Stimulated activated naive CD4-positive, alpha-beta T cell (primary cell): ENCODE data around the gene GABPA.
"Not testable (repeated sequence)": the region's sequence is repeated elsewhere in the genome, so short reads cannot be mapped to it uniquely, and the experiment has no call there.

ENCODE experiments used
- DNase-seq, 6 experiments: peaks; one replicate each; lab custom pipeline; 2025; lab: John Stamatoyannopoulos, UW

GABPA gene

DNA sequence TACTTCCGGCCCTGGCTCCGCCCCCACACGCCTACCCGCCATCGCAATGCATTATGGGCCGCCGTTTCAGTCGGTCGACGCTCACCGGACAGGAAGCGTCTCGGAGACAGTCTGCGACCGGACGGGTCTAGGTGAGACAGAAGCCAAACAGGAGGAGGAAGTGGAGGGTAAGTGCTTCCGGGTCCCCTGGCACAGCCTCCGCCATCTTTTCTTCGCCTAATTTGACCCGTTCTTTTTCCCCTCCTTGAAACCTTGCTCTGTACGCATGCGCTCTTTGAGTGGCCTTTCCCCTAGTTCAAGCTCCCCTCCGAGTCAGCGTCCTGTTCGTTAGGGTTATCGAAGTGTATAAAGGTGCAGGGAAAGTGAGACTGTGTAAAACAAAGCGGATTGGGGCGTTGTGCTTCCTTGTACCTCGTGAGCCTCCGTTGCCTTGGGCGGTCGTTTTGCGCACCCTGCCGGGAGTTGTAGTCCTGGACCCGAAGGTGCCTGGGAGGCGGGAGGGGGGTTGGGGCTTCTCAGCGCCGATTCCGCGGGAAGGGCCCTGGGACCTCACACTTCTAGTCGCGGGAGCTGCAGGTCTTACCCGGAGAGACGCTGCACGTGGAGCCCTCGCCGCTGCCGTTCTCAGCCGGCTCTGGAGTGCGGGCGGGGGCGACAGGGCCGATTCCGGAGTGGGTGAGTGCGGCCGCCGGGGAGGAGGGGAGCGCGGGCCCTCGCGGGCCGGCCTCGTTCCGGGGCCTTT lies at the start of gene GABPA, which contains the start of gene ATP5PF:
Gene GABPA, plus strand, starts transcription at position 69 of the 742 bp plus-strand sequence. CDS start 6,627 bp downstream, outside the sequence.
Gene ATP5PF, minus strand, starts transcription at position 1 of the 742 bp plus-strand sequence. CDS start 5,110 bp downstream, outside the sequence.
- peak; percentile 95 to 100 (median 97) for DNase-seq

GRCh38 chr21:25687787-25688186 lies 47.0 kb upstream of the GABPA start:
- DNase-seq, result no peak

- no peak for DNase-seq
These were observed 46.3 kb upstream of the GABPA start for GRCh38 chr21:25688275-25689155.

- no peak for DNase-seq
These were observed 45.5 kb upstream of the GABPA start for GRCh38 chr21:25689226-25689625.

- no peak for DNase-seq
These were observed 42.8 kb upstream of the GABPA start for GRCh38 chr21:25691976-25692375.

GRCh38 chr21:25695461-25695860 lies 39.3 kb upstream of the GABPA start:
- DNase-seq, result not testable (repeated sequence)

DNA sequence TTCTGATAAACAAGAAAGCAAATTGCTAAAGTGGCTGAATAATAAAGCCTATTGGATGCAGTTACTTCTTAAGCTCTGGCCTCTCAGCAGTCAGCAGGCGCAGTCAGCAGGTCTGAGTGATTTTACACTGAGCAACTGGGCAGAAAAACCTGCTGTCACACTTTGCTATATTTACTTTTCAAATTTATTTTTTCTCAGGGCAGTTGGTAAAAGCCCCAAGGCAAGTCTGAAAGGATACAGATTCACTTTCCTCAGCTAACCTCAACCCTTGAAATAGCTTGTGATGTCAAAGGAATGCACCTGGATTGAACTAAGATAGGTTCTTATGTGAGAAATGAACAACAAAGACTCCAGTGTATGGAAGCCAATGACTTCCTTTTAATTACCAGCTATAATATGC lies 34.0 kb upstream of the GABPA start:
- DNase-seq, result no peak

GRCh38 chr21:25701529-25701928 lies 33.2 kb upstream of the GABPA start:
- DNase-seq, result no peak

DNA sequence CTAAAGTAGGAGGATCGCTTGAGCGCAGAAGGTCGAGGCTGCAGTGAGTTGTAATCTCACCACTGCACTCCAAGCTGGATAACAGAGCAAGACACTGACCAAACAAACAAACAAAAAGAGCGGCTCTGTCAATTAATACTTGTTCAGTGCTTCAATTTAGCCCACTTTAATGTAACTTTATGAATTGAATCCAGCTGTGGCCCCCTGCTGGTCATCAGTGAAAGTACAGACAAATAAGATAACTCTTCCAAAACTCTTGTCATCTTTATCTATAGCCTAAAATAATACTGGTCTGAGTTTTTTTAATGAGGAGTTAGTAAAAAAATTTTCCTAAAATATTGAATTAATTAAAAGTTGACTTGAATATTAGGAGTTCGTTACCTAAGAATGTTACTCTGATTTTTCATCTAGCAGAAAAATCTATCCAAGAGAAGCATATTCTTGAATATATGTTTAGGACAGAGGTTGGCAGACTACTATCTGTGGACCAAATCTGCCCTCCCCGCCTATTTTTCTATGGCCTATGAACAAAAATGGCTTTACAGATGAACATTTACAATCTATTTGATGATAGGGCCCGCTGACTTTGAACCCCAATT lies 26.2 kb upstream of the GABPA start:
- DNase-seq, result peak; percentile 5 to 48 (median 11)

DNA sequence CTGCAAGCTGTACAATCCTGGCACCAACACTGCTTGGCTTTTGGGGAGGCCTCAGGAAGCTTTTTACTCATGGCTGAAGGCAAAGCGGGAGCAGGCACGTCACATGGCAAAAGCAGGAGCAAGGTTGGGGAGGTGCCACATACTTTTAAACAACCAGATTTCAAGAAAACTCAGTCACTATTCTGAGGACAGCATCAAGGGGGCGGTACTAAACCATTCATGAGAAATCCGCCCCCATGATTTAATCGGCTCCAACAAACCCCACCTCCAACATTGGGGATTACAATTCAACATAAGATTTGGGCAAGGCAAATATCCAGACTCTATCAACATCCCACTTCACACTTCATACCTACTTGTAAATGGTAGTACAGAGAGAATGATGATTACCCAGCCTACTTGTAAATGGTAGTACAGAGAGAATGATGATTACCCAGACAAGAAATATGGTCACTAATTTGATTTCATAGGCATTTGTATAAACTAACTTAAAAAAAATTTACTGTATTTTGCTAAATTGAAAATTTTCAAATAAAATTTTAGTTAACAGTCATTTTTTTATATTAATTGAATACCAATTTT lies 25.0 kb upstream of the GABPA start:
- DNase-seq, result no peak

DNA sequence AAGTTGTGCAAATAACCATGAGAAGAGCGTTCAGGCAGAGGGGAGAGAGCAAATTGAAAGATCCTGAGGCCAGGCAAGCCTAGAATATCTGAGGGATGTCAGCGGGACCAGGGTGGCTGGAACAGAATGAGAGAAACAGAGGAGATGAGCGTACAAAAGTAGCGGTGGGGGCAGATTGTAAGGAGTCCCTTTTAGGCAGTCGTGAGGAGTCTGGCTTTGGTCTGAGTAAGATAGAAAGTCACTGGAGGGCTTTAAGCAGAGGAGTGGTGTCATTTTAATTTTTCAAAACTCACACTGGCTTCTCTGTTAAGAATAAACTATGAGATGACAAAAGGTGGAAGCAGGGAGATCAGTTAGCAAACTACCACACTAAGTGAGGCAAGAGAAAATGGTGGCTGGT lies 24.2 kb upstream of the GABPA start:
- no peak for DNase-seq

- not testable (repeated sequence) for DNase-seq
These were observed 20.7 kb upstream of the GABPA start for GRCh38 chr21:25714066-25714465.

DNA sequence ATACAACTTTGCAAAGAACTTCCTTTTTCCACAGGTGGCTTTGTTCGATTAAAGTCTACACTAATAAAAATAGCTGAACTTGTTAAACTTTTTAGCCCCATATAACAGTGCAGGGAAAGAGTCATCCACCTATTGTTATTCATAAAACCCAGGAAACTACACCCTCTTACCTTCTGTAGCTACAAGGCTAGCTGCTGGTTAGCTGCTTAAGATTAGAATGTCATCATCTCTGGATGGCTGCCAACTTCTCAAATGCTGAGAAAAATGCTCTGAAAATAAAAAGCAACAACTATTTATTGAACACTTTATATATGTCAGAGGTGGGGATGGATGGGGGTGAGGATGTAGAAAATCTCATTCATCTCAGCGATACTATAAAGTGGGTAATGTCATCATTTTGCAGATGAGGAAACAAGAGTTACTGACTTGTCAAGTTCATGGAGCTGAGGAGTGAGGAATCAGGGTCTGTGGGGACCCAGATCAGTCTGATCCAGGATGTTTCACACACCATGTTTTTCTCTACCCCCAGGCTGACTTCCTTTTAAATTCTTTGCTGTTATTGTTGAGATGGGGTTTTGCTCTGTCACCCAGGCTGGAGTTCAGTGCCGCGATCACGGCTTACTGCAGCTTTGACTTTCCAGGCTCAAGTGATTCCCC lies 17.2 kb upstream of the GABPA start:
- DNase-seq, result no peak

DNA sequence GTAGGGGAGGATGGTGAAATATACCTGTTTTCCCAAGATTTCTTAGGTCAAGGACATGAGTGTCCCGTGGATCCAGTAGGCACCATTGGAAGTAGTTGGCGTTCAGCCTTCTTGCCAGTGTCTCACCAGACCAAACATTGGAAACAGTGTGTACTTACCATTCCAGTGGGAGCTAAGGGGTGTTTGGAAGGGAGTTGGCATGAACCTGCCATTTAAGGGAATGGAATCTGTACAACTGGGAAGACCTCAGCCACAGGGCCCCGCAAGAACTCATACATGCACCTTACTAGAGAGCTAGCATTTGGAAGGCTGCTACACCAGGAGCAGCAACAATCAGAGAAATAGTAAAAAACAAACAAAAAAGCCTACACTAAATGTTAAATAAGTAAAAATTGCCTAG lies 12.8 kb upstream of the GABPA start:
- DNase-seq, result no peak

GRCh38 chr21:25722631-25723030 lies 12.1 kb upstream of the GABPA start:
- DNase-seq, result no peak

DNA sequence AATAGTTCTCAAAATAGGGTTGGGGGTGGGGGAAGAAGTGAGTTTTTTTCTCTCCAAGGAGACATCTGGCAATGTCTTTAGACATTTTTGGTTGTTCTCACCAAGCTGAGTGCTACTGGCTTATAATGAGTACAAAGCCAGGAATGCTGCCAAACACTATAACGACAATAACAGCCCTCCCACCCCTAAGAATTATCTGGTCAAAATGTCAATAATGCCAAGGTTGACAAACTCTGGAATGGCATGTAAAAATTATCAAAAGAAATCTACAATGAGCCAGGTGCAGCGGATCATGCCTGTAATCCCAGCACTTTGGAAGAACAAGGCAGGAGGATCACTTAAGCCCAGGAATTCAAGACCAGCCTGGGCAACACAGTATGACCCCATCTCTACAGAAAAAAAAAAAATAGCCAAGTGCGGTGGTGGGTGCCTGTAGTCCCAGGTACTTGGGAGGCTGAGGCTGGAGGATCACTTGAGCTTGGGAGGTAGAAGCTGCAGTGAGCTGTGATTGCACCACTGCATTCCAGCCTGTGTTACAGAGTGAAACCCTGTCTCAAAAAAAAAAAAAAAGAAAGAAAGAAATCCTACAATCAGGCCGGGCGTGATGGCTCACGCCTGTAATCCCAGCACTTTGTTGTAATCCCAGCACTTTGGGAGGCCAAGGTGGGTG lies 2.5 kb upstream of the GABPA start:
- no peak for DNase-seq

DNA sequence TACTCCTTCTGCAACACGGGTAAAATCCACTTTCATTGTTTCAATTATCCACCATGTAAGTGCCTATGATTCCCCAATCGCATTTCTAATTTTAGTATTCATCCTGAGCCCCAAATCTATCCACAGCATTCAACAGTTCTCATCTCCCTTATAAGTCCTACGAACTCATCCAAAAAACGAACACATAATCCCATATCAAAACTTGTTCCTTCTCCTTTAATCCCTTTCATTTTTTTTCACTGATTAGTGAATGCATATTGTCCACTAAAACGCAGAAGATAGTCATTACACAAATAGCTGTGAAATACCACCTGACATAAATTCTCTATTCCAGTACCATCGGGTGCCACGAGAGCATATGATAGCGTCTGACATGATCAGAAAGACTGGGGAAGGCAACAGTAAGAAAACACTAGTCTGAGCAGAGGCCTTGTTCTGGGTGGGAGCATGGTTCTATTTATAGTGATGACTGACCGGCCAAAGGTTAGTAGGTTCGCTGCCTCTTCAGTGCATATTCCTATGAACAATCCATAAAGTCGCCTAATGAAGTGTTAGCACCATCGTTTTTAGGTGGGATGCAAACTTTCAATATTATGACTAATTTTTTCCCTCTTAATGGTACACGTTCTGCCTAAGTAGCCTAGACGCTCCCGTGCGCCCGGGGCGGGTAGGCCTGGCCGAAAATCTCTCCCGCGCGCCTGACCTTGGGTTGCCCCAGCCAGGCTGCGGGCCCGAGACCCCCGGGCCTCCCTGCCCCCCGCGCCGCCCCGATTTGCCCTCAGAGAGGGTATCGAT lies 716 bp upstream of the GABPA start:
- no peak for DNase-seq

GRCh38 chr21:25734654-25734903 lies 193 bp upstream of the GABPA start:
- no peak for DNase-seq

DNA sequence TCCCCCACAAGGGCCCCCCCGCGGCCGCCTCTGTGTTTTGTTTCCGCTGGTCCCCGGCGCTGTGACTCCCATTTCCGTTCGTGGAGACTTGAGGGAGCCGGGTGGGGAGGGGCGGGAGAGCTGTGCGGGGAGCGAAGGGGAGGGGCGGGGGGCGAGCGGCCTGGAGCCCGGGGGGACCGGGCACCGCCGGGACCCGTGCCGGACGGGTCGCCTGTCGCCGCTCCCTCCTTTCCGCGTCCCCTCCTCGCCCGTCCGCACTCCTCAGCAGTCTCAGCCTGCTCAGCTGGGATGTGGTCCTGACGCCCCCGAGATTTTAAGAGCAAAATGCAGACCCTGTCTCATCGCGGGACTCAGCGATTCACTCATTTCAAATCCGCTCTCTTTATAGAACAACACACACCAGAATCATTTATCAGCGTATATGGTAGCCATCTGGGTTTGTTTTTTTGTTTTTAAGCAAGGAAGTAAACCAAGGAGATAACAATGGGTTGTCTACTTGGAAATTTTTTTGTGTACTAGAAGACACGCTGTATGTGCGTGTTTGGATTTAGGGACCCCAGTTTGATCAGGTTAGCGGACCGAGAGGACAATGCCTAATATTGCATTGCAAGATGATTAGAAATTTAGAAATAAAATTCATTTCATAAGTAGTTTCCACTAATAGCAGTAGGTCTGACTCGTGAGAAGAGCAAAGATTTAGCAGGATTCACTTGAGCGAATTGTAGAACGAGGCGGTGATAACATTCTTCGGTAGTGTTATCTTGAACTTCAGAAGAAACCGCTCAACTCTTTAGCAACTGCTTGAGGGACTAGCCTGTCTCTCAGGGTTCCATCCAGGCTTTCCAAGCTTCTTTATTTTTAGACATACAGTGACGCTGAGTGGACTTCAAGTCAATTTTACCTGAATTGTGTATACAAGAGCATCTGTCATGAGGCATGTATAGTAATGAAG lies 1.1 kb downstream of the GABPA start:
- peak in 5 of 6 experiments; percentile 35 to 77 (median 53) for DNase-seq
